RWPE2 (cell line): ENCODE measurements around the gene ITSN1.

ENCODE experiments used
- ATAC-seq: fragments of 200-7000 bp; cut with Tn5 transposase; 3 replicates; pipeline ENCODE4 v1.9.1; 2021; ENCODE audit warnings: low read depth
- DNase-seq: peaks from one replicate; pipeline ENCODE4 v3.0.0-alpha.2; 2020; ENCODE audit warnings: low spot score
- H3K27ac ChIP-seq: fragments of 450-650 bp; 2 replicates; pipeline ENCODE4 v1.5.1; 2017; ENCODE audit warnings: mild to moderate bottlenecking; ENCODE audit not compliant: poor library complexity, severe bottlenecking
- H3K27me3 ChIP-seq: fragments of 250-450 bp; sonication (Bioruptor Pico); 2 replicates; pipeline ENCODE4 v1.5.1; 2021; ENCODE audit warnings: mild to moderate bottlenecking, moderate library complexity; ENCODE audit not compliant: insufficient read depth, poor library complexity, severe bottlenecking
- H3K36me3 ChIP-seq: fragments of 250-450 bp; sonication (Bioruptor Pico); 2 replicates; pipeline ENCODE4 v1.5.1; 2020; ENCODE audit warnings: low read depth, mild to moderate bottlenecking, moderate library complexity
- H3K4me1 ChIP-seq: fragments of 250-450 bp; sonication (Bioruptor Pico); 2 replicates; pipeline ENCODE4 v1.5.1; 2021; ENCODE audit warnings: mild to moderate bottlenecking, moderate library complexity; ENCODE audit not compliant: insufficient read depth, poor library complexity, severe bottlenecking
- H3K4me3 ChIP-seq: fragments of 250-450 bp; sonication (Bioruptor Pico); 2 replicates; pipeline ENCODE4 v1.5.1; 2021; ENCODE audit warnings: mild to moderate bottlenecking, moderate library complexity; ENCODE audit not compliant: severe bottlenecking
- H3K9me3 ChIP-seq: fragments of 250-450 bp; sonication (Bioruptor Pico); 2 replicates; pipeline ENCODE4 v1.5.1; 2021; ENCODE audit warnings: mild to moderate bottlenecking, moderate library complexity; ENCODE audit not compliant: severe bottlenecking
- CTCF ChIP-seq: fragments of 450-650 bp; IDR thresholded peaks from one replicate; pipeline ENCODE4 v1.5.1; 2017; ENCODE audit warnings: mild to moderate bottlenecking, moderate library complexity; ENCODE audit not compliant: poor library complexity, severe bottlenecking

Gene ITSN1

GRCh38 chr21:33751533-33751932, 109.2 kb downstream of the ITSN1 start:
- TF ChIP-seq CTCF, result no peak
- no peak overlapping the region for H3K4me3 ChIP-seq
- peaks cover 10% of the 10 kb centered on the region for H3K9me3 ChIP-seq
- no peak overlapping the region for H3K27ac ChIP-seq
- ATAC-seq (no peak), DNase-seq (no peak)
- H3K36me3 ChIP-seq, result peaks cover 35% of the 10 kb centered on the region
- no peaks in the 10 kb centered on the region for H3K4me1 ChIP-seq
- no peaks in the 10 kb centered on the region for H3K27me3 ChIP-seq

- Histone ChIP-seq H3K9me3 (peaks cover 9% of the 10 kb centered on the region), H3K36me3 (peaks cover 30% of the 10 kb centered on the region), H3K27me3 (no peaks in the 10 kb centered on the region), H3K27ac (no peak overlapping the region), H3K4me1 (no peaks in the 10 kb centered on the region), H3K4me3 (no peak overlapping the region)
- DNase-seq (no peak), ATAC-seq (no peak)
- no peak for TF ChIP-seq CTCF
Measured at GRCh38 chr21:33752260-33752659, 110.0 kb downstream of the ITSN1 start.

- ATAC-seq (no peak), DNase-seq (no peak)
- Histone ChIP-seq H3K9me3 (peaks cover 2% of the 10 kb centered on the region), H3K27me3 (no peaks in the 10 kb centered on the region), H3K36me3 (peaks cover 22% of the 10 kb centered on the region), H3K4me3 (no peak overlapping the region), H3K27ac (no peak overlapping the region), H3K4me1 (no peaks in the 10 kb centered on the region)
- TF ChIP-seq CTCF, result no peak
Measured at GRCh38 chr21:33753886-33754285, 111.6 kb downstream of the ITSN1 start.

- Histone ChIP-seq H3K9me3 (peaks cover 2% of the 10 kb centered on the region), H3K4me1 (no peaks in the 10 kb centered on the region), H3K36me3 (peaks cover 22% of the 10 kb centered on the region), H3K4me3 (no peak overlapping the region), H3K27me3 (no peaks in the 10 kb centered on the region), H3K27ac (no peak overlapping the region)
- no peak for DNase-seq
- TF ChIP-seq CTCF, result no peak
- ATAC-seq, result no peak
Measured at GRCh38 chr21:33754481-33754880, 112.2 kb downstream of the ITSN1 start.

- Histone ChIP-seq H3K4me1 (no peaks in the 10 kb centered on the region), H3K9me3 (peaks cover 2% of the 10 kb centered on the region), H3K36me3 (peaks cover 22% of the 10 kb centered on the region), H3K27me3 (no peaks in the 10 kb centered on the region), H3K27ac (no peak overlapping the region), H3K4me3 (no peak overlapping the region)
- DNase-seq (no peak), ATAC-seq (no peak)
- no peak for TF ChIP-seq CTCF
Measured at GRCh38 chr21:33755354-33755753, 113.1 kb downstream of the ITSN1 start.
